HepG2 (cell line): ENCODE results near the gene INPP5K. TPM values are rescaled to one million over a fixed set of nuclear protein-coding genes. Genes with fewer than 3 reads are reported as not detected.
A peak's percentile ranks its signal among the peaks of the same experiment; 100 is the strongest.

ENCODE experiments used
- FOXM1 ChIP-seq: sonication (generic); formaldehyde crosslinking; IDR thresholded peaks from 2 replicates; pipeline ENCODE4 v1.5.0; 2020; ENCODE audit warnings: missing genetic modification reagents
- MIER3 ChIP-seq: IDR thresholded peaks from 2 replicates; pipeline ENCODE4 v1.6.1; 2016; ENCODE audit warnings: missing compliant biosample characterization, borderline replicate concordance
- NFATC3 ChIP-seq: sonication (generic); formaldehyde crosslinking; IDR thresholded peaks from 2 replicates; pipeline ENCODE4 v1.5.1; 2020; ENCODE audit warnings: mild to moderate bottlenecking, missing genetic modification reagents
- SETDB1 ChIP-seq: sonication (generic); formaldehyde crosslinking; IDR thresholded peaks from 2 replicates; pipeline ENCODE4 v1.5.1; 2020; ENCODE audit warnings: missing genetic modification reagents, mild to moderate bottlenecking, borderline replicate concordance
- SRF ChIP-seq: IDR thresholded peaks from 2 replicates; pipeline ENCODE4 v1.6.1; 2011; ENCODE audit warnings: mild to moderate bottlenecking, low read depth, low read length, moderate library complexity
- ZIK1 ChIP-seq: sonication (generic); formaldehyde crosslinking; IDR thresholded peaks from 2 replicates; pipeline ENCODE4 v1.5.0; 2020; ENCODE audit warnings: mild to moderate bottlenecking, low read depth, missing genetic modification reagents, borderline replicate concordance
- ZNF383 ChIP-seq: sonication (generic); formaldehyde crosslinking; IDR thresholded peaks from 2 replicates; pipeline ENCODE4 v1.4.0; 2020; ENCODE audit warnings: missing genetic modification reagents, mild to moderate bottlenecking, borderline replicate concordance
- ZNF792 ChIP-seq: IDR thresholded peaks from 2 replicates; pipeline ENCODE4 v1.6.1; 2016
- ZZZ3 ChIP-seq: sonication (generic); formaldehyde crosslinking; IDR thresholded peaks from 2 replicates; pipeline ENCODE4 v1.4.0; 2020; ENCODE audit warnings: missing genetic modification reagents, mild to moderate bottlenecking, borderline replicate concordance
- polyA plus RNA-seq, 8 experiments: library from polyadenylated mRNA; depleted of rRNA in 3 of 8; stranded (reverse) in 7 of 8; unstranded in 1 of 8; fragments of >200 nt; fragmentation: Illumina TruSeq in 4 of 8; extraction: Trizol in 4 of 8; gene quantifications; 2 replicates each; pipeline versions ENCODE4 v1.2.1 to v1.2.3, GENCODE V29; 2011 to 2016; ENCODE audit warnings: low read depth in 4 of 8, missing spikeins in 1 of 8, mixed read lengths in 1 of 8; ENCODE audit not compliant: insufficient read depth in 1 of 8
- total RNA-seq, 5 experiments: library from RNA; depleted of rRNA; stranded (reverse); fragments of >200 nt; fragmentation: Illumina TruSeq; extraction: Trizol; gene quantifications; 2 replicates each; pipeline ENCODE4 v1.2.3, GENCODE V29; 2016; ENCODE audit warnings: low read depth in 1 of 5
- TF ChIP-seq, protein P1 (sequence below): sonication (generic); formaldehyde crosslinking; IDR thresholded peaks from 2 replicates; pipeline ENCODE4 v1.4.0; 2020; ENCODE audit warnings: missing genetic modification reagents
- TF ChIP-seq, protein P2 (sequence below): sonication (generic); formaldehyde crosslinking; IDR thresholded peaks from 2 replicates; pipeline ENCODE4 v1.5.1; 2020; ENCODE audit warnings: mild to moderate bottlenecking, missing genetic modification reagents
- TF ChIP-seq, protein P3 (sequence below): sonication (generic); formaldehyde crosslinking; IDR thresholded peaks from 2 replicates; pipeline ENCODE4 v1.4.0; 2020; ENCODE audit warnings: missing genetic modification reagents, borderline replicate concordance
- TF ChIP-seq, protein P4 (sequence below): sonication (generic); formaldehyde crosslinking; IDR thresholded peaks from 2 replicates; pipeline ENCODE4 v1.9.0; 2021; ENCODE audit warnings: missing genetic modification reagents, mild to moderate bottlenecking, borderline replicate concordance

The INPP5K gene
- total and polyA plus RNA-seq, 2 of the 13 experiments (the other 11 are each of a cell fraction or from before 2014, with no cell fraction given) = 4.8 to 9.6 TPM

DNA sequence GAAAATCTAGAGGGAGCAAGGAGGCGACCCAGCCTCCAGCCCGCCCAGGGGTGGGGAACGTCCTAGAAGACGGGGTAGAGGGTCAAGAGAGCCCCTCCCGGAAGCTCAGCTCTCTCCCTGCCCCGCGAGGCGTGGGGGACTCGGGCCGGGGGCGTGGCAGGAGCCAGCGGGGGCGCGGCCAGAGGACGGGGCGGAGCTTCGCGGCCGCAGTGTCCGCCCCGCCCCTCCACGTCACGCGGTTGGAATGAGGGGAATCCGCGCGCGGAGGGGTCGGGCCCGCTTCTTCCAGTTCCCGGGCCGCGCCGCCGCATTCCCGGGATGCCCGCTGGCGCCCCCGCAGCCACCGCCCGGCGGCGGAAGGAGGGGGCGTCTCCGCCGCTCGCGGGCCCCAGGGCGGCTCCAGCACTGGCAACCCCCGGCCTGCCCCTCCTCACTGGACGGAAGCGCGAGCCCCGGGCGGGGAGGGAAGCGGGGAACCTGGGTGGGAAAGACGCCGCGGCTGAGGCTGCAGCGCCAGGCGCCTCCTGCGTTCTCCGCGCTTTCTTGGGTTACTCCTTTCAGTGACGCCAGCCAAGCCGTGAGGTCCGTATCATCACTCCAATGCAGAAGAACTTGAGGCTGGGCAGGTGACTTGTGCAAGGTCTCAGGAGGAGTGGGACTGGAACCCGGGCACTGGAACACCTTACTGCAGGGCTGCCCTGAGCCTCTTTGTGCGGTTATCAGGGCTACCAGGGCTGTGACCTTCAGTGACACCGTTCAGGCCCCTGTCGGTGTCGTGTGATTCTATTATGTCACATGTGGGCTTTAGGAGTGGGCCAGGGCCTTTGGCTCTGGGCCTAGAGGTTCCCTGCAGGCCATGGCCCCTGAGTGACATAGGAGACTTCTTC, 28.2 kb downstream of the INPP5K start (continued):
- TF ChIP-seq, protein P1, sequence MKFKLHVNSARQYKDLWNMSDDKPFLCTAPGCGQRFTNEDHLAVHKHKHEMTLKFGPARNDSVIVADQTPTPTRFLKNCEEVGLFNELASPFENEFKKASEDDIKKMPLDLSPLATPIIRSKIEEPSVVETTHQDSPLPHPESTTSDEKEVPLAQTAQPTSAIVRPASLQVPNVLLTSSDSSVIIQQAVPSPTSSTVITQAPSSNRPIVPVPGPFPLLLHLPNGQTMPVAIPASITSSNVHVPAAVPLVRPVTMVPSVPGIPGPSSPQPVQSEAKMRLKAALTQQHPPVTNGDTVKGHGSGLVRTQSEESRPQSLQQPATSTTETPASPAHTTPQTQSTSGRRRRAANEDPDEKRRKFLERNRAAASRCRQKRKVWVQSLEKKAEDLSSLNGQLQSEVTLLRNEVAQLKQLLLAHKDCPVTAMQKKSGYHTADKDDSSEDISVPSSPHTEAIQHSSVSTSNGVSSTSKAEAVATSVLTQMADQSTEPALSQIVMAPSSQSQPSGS (CRISPR knock-in tag) = peak; percentile 50; the same call in 1 of the 2 replicates
- TF ChIP-seq FOXM1 (CRISPR knock-in tag) = no peak
- TF ChIP-seq, protein P2, sequence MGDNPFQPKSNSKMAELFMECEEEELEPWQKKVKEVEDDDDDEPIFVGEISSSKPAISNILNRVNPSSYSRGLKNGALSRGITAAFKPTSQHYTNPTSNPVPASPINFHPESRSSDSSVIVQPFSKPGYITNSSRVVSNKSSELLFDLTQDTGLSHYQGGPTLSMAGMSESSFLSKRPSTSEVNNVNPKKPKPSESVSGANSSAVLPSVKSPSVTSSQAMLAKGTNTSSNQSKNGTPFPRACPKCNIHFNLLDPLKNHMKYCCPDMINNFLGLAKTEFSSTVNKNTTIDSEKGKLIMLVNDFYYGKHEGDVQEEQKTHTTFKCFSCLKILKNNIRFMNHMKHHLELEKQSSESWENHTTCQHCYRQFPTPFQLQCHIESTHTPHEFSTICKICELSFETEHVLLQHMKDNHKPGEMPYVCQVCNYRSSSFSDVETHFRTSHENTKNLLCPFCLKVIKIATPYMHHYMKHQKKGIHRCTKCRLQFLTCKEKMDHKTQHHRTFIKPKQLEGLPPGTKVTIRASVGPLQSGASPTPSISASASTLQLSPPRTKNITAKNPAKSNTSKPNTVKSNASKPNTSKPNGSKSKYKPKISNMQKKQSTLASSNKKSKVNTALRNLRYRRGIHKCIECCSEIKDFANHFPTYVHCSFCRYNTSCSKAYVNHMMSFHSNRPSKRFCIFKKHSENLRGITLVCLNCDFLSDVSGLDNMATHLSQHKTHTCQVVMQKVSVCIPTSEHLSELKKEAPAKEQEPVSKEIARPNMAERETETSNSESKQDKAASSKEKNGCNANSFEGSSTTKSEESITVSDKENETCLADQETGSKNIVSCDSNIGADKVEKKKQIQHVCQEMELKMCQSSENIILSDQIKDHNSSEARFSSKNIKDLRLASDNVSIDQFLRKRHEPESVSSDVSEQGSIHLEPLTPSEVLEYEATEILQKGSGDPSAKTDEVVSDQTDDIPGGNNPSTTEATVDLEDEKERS (CRISPR knock-in tag) = no peak
- TF ChIP-seq ZIK1 (CRISPR knock-in tag) = no peak
- TF ChIP-seq ZNF792 (CRISPR knock-in tag) = no peak; the same call in 1 of the 2 replicates
- no peak for TF ChIP-seq SETDB1 (CRISPR knock-in tag)
- no peak for TF ChIP-seq ZZZ3 (CRISPR knock-in tag)
- TF ChIP-seq, protein P3, sequence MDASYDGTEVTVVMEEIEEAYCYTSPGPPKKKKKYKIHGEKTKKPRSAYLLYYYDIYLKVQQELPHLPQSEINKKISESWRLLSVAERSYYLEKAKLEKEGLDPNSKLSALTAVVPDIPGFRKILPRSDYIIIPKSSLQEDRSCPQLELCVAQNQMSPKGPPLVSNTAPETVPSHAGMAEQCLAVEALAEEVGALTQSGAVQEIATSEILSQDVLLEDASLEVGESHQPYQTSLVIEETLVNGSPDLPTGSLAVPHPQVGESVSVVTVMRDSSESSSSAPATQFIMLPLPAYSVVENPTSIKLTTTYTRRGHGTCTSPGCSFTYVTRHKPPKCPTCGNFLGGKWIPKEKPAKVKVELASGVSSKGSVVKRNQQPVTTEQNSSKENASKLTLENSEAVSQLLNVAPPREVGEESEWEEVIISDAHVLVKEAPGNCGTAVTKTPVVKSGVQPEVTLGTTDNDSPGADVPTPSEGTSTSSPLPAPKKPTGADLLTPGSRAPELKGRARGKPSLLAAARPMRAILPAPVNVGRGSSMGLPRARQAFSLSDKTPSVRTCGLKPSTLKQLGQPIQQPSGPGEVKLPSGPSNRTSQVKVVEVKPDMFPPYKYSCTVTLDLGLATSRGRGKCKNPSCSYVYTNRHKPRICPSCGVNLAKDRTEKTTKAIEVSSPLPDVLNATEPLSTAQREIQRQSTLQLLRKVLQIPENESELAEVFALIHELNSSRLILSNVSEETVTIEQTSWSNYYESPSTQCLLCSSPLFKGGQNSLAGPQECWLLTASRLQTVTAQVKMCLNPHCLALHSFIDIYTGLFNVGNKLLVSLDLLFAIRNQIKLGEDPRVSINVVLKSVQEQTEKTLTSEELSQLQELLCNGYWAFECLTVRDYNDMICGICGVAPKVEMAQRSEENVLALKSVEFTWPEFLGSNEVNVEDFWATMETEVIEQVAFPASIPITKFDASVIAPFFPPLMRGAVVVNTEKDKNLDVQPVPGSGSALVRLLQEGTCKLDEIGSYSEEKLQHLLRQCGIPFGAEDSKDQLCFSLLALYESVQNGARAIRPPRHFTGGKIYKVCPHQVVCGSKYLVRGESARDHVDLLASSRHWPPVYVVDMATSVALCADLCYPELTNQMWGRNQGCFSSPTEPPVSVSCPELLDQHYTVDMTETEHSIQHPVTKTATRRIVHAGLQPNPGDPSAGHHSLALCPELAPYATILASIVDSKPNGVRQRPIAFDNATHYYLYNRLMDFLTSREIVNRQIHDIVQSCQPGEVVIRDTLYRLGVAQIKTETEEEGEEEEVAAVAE = no peak
- TF ChIP-seq ZNF383 (CRISPR knock-in tag) = no peak
- TF ChIP-seq, protein P4, sequence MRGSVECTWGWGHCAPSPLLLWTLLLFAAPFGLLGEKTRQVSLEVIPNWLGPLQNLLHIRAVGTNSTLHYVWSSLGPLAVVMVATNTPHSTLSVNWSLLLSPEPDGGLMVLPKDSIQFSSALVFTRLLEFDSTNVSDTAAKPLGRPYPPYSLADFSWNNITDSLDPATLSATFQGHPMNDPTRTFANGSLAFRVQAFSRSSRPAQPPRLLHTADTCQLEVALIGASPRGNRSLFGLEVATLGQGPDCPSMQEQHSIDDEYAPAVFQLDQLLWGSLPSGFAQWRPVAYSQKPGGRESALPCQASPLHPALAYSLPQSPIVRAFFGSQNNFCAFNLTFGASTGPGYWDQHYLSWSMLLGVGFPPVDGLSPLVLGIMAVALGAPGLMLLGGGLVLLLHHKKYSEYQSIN (CRISPR knock-in tag) = no peak
- no peak for TF ChIP-seq SRF
- no peak for TF ChIP-seq MIER3 (CRISPR knock-in tag)
- no peak for TF ChIP-seq NFATC3 (CRISPR knock-in tag)
